Measurements from ENCODE around the gene MEGF9.
A peak's percentile ranks its signal among the peaks of the same experiment; 100 is the strongest.

The MEGF9 gene

GRCh38 chr9:120758544-120758943 is 44.3 kb upstream of the MEGF9 start:
- Histone ChIP-seq H3K4me3 (ENCODE audit: low read length) (no peak overlapping the region), H3K27ac (ENCODE audit: low read depth, low read length) (no peak overlapping the region), H4K20me1 (ENCODE audit: control insufficient read depth, insufficient read depth, low read depth, low read length) (no peaks in the 10 kb centered on the region), H3K4me2 (ENCODE audit: low read length) (no peak overlapping the region), H3K4me1 (ENCODE audit: control insufficient read depth, low read length) (peaks cover 54% of the 10 kb centered on the region), H3F3A (ENCODE audit: control insufficient read depth, insufficient read depth) (peaks cover 23% of the 10 kb centered on the region; the same call in 1 of the 2 replicates), H3K9me2 (replicated peaks; ENCODE audit: control insufficient read depth, low read length) (no peaks in the 10 kb centered on the region), H3K9me3 (ENCODE audit: control insufficient read depth, insufficient read depth, low read length) (no peaks in the 10 kb centered on the region), H3K79me2 (ENCODE audit: control insufficient read depth, low read length) (no peaks in the 10 kb centered on the region), H3K36me3 (ENCODE audit: control insufficient read depth, low read length) (peaks cover 49% of the 10 kb centered on the region), H3K27me3 (ENCODE audit: control insufficient read depth, low read length) (no peaks in the 10 kb centered on the region)
- TF ChIP-seq, protein P1, sequence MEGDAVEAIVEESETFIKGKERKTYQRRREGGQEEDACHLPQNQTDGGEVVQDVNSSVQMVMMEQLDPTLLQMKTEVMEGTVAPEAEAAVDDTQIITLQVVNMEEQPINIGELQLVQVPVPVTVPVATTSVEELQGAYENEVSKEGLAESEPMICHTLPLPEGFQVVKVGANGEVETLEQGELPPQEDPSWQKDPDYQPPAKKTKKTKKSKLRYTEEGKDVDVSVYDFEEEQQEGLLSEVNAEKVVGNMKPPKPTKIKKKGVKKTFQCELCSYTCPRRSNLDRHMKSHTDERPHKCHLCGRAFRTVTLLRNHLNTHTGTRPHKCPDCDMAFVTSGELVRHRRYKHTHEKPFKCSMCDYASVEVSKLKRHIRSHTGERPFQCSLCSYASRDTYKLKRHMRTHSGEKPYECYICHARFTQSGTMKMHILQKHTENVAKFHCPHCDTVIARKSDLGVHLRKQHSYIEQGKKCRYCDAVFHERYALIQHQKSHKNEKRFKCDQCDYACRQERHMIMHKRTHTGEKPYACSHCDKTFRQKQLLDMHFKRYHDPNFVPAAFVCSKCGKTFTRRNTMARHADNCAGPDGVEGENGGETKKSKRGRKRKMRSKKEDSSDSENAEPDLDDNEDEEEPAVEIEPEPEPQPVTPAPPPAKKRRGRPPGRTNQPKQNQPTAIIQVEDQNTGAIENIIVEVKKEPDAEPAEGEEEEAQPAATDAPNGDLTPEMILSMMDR (IDR thresholded peaks at IDR 0.05; ENCODE audit: low read depth, low read length, poor library complexity, severe bottlenecking): no peak
- no peak for TF ChIP-seq EZH2phosphoT487 (IDR thresholded peaks at IDR 0.05; ENCODE audit: borderline replicate concordance, low read length)

DNA sequence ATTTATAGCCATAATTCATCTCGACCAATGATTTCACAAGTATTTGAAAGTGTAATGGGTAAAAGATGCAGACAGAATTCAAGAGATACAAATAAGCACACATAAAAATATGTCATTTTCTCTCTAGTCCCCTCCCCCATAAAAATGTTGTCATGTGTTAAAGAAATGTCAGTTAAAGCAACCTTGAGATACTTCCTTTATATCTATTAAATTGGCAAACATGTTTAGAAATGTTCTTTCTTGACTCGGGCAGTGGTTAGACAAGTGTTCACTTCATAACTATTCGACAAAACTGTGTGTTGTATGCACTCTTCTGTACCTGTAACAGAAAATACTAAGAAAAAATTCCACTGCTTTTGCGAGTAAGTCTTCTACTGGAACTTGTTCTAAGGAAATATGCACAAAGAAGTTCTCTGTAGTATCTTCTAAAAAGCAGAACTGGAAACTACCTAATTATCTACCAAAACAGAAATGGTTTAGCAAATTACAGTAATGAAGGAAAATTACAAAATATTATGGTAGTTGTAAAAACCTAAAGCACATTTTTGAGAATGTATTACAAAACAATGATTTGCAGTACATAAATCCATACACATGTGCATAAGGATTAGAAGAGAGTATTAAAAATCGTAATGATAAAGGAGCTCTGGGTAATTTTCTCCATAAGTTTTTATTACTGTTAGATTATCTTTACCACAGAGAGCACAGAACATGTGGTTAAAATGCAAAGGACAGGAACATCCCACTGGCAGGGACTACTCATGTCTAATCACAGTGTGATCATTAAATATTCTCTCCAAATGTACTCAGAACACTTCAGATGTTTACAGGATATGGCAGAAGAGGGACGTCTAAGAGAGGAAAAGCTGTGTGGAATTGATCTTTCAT is 43.0 kb upstream of the MEGF9 start:
- no peaks in the 10 kb centered on the region for H4K20me1 ChIP-seq (ENCODE audit: control insufficient read depth, insufficient read depth, low read depth, low read length)
- peak overlapping the region; percentile 28 for H3K4me3 ChIP-seq (ENCODE audit: low read length)
- peak overlapping the region; percentile 59 for H3K4me2 ChIP-seq (ENCODE audit: low read length)
- no peaks in the 10 kb centered on the region for H3K79me2 ChIP-seq (ENCODE audit: control insufficient read depth, low read length)
- no peak for TF ChIP-seq EZH2phosphoT487 (IDR thresholded peaks at IDR 0.05; ENCODE audit: borderline replicate concordance, low read length)
- TF ChIP-seq, protein P1 (IDR thresholded peaks at IDR 0.05; ENCODE audit: low read depth, low read length, poor library complexity, severe bottlenecking): no peak
- H3F3A ChIP-seq (ENCODE audit: control insufficient read depth, insufficient read depth): peaks cover 23% of the 10 kb centered on the region; the same call in 1 of the 2 replicates
- H3K4me1 ChIP-seq (ENCODE audit: control insufficient read depth, low read length): peaks cover 54% of the 10 kb centered on the region
- H3K9me2 ChIP-seq (replicated peaks; ENCODE audit: control insufficient read depth, low read length): no peaks in the 10 kb centered on the region
- no peaks in the 10 kb centered on the region for H3K27me3 ChIP-seq (ENCODE audit: control insufficient read depth, low read length)
- H3K9me3 ChIP-seq (ENCODE audit: control insufficient read depth, insufficient read depth, low read length): no peaks in the 10 kb centered on the region
- peak overlapping the region; percentile 73 for H3K27ac ChIP-seq (ENCODE audit: low read depth, low read length)
- H3K36me3 ChIP-seq (ENCODE audit: control insufficient read depth, low read length): peaks cover 36% of the 10 kb centered on the region

- Histone ChIP-seq H3K27me3 (ENCODE audit: control insufficient read depth, low read length) (no peaks in the 10 kb centered on the region), H3K9me2 (replicated peaks; ENCODE audit: control insufficient read depth, low read length) (no peaks in the 10 kb centered on the region), H3K4me1 (ENCODE audit: control insufficient read depth, low read length) (peaks cover 54% of the 10 kb centered on the region), H3K4me2 (ENCODE audit: low read length) (peak overlapping the region; percentile 59), H3K4me3 (ENCODE audit: low read length) (peak overlapping the region; percentile 28), H3K79me2 (ENCODE audit: control insufficient read depth, low read length) (no peaks in the 10 kb centered on the region), H3F3A (ENCODE audit: control insufficient read depth, insufficient read depth) (peaks cover 23% of the 10 kb centered on the region; the same call in 1 of the 2 replicates), H3K9me3 (ENCODE audit: control insufficient read depth, insufficient read depth, low read length) (no peaks in the 10 kb centered on the region), H3K36me3 (ENCODE audit: control insufficient read depth, low read length) (peaks cover 34% of the 10 kb centered on the region), H4K20me1 (ENCODE audit: control insufficient read depth, insufficient read depth, low read depth, low read length) (no peaks in the 10 kb centered on the region), H3K27ac (ENCODE audit: low read depth, low read length) (peak overlapping the region; percentile 73)
- TF ChIP-seq, protein P1 (IDR thresholded peaks at IDR 0.05; ENCODE audit: low read depth, low read length, poor library complexity, severe bottlenecking): no peak
- TF ChIP-seq EZH2phosphoT487 (IDR thresholded peaks at IDR 0.05; ENCODE audit: borderline replicate concordance, low read length): no peak
These were observed 42.3 kb upstream of the MEGF9 start for GRCh38 chr9:120756531-120756930.

Data from DOHH2 (cell line).